Activated CD4-positive, alpha-beta T cell treated with anti-CD3 and anti-CD28 coated beads, Interleukin-2, amount 10 ng/mL, durations not matched to agents 24 days and 14 days (primary cell): Measurements from ENCODE around the gene KCNB1. TPM values are rescaled to one million over a fixed set of nuclear protein-coding genes. Genes with fewer than 3 reads are reported as not detected.

ENCODE experiments used
- DNase-seq: peaks from one replicate; pipeline ENCODE4 v3.0.0; 2022
- H3K27ac Mint-ChIP-seq: one replicate; pipeline ENCODE4 v1.8.0; 2022; ENCODE audit warnings: mild to moderate bottlenecking, mixed read lengths
- H3K27me3 Mint-ChIP-seq: one replicate; pipeline ENCODE4 v1.8.0; 2022; ENCODE audit warnings: mixed read lengths
- H3K36me3 Mint-ChIP-seq: one replicate; pipeline ENCODE4 v1.8.0; 2022; ENCODE audit warnings: low read depth, mild to moderate bottlenecking, mixed read lengths
- H3K4me1 Mint-ChIP-seq: one replicate; pipeline ENCODE4 v1.8.0; 2021; ENCODE audit warnings: mixed read lengths
- H3K4me3 Mint-ChIP-seq: one replicate; pipeline ENCODE4 v1.8.0; 2022; ENCODE audit warnings: mild to moderate bottlenecking, moderate library complexity, mixed read lengths
- H3K9me3 Mint-ChIP-seq: one replicate; pipeline ENCODE4 v1.8.0; 2021; ENCODE audit warnings: mixed read lengths
- intact Hi-C: fragments of 100-400 bp; cut with micrococcal nuclease; formaldehyde crosslinking; loops from one replicate; pipeline ENCODE4 v1.15.1; 2023
- total RNA-seq: library from RNA; stranded (reverse); gene quantifications from 2 replicates; pipeline ENCODE4 v1.2.3, GENCODE V29; 2022

KCNB1 gene
- total RNA-seq, 1 donor from 2014 or later = 0.07 TPM

DNA sequence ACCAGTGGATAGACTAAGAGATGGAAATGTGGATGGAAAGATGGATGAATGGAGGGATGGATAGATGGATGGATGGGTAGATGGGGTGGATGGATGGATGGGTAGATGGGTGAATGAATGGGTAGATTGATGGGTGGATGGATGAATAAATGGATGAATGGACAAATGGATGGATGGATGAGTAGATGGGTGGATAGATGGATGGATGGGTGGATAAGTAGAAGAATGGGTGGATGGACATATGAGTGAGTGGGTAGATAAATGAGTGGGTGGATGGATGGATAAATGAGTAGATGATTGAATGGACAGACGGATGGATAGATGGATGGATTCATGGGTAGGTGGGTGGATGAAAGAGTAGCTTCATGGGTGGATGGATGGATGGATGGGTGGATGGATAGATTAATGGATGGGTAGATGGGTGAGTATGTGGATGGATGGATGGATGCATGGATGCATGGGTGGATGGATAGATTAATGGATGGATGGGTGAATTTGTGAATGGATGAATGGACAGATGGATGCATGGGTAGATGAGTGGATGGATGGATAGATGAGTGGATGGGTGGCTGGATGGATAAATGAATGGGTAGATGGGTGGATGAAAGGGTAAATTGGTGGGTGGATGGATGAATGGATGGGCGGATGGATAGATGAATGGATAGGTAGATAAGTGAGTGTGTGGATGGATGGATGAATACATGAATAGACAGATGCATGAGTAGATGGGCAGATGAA, 29.5 kb upstream of the KCNB1 start:
- H3K9me3 Mint-ChIP-seq = no peaks in the 10 kb centered on the region
- peaks cover 5% of the 10 kb centered on the region for H3K4me1 Mint-ChIP-seq
- intact Hi-C loops = no loop called here
- peaks cover 33% of the 10 kb centered on the region for H3K27me3 Mint-ChIP-seq
- H3K36me3 Mint-ChIP-seq = peaks cover 15% of the 10 kb centered on the region
- no peak for DNase-seq
- no peak overlapping the region for H3K27ac Mint-ChIP-seq
- H3K4me3 Mint-ChIP-seq = no peak overlapping the region

DNA sequence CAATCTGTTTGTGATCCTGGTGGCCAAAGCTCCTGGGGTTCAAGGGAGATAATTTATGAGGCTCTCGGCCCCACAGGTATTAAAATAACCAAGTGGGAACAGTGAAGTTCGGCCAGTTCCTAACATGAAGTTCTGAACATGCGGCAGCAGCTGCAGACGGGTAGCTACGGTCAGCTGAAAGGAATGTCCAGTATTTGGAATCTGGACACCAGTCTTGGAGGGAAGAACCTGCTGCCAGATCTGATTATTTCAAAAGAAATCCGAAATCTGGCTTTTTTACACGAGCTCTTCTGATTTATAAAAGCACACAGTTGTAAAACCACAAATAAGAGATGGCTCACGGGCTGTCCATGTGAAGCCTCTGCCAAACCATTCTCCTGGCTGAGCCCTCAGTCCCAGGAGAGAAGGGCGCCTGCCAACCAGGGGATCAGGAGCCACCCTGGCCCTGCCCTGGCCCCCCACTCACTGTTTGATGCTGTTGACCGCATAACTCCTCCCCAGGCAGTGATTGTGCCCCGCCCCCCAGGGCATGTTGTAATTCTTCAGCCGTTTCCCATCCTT, 28.2 kb upstream of the KCNB1 start:
- intact Hi-C loops = no loop called here
- Mint-ChIP-seq H3K27me3 (peaks cover 36% of the 10 kb centered on the region), H3K36me3 (peaks cover 15% of the 10 kb centered on the region), H3K4me3 (no peak overlapping the region), H3K4me1 (peaks cover 5% of the 10 kb centered on the region), H3K27ac (no peak overlapping the region), H3K9me3 (no peaks in the 10 kb centered on the region)
- DNase-seq = no peak

DNA sequence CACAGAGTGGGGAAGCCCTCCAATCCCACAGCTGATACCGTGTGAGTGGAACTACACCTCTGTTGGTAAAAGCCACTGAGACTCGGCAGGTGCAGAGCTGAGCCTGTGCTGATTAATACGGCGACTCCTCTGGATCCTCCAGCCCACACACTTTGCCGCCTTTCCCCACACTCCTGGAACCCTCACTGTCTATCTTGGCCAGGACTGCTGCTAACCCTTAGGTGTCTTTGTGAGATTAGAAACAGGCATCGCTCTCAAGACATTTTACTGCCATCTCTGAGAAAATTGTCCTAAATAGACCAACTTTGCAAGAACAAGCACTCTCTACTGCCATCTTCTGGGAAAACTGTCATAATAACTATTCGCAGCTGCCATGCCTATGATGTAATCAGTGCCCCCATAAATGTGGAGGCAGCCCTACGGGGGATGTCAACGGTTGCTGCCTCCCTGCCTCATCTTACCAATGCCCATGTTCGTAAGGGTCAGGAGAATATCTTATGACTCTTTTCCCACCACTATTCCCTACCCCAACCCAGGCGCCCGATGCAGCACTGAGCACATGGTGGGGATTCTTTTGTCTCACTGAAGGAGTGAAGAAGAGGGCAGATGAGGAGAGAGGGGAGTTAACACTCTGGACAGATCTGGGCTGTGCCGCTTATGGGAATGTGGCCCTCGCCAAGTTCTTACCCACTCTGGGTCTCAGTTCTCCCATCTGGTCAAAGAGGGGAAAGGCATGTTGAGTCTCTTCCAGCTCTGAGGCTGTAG, 26.1 kb upstream of the KCNB1 start:
- H3K4me1 Mint-ChIP-seq = peaks cover 5% of the 10 kb centered on the region
- intact Hi-C loops = no loop called here
- peaks cover 15% of the 10 kb centered on the region for H3K36me3 Mint-ChIP-seq

DNA sequence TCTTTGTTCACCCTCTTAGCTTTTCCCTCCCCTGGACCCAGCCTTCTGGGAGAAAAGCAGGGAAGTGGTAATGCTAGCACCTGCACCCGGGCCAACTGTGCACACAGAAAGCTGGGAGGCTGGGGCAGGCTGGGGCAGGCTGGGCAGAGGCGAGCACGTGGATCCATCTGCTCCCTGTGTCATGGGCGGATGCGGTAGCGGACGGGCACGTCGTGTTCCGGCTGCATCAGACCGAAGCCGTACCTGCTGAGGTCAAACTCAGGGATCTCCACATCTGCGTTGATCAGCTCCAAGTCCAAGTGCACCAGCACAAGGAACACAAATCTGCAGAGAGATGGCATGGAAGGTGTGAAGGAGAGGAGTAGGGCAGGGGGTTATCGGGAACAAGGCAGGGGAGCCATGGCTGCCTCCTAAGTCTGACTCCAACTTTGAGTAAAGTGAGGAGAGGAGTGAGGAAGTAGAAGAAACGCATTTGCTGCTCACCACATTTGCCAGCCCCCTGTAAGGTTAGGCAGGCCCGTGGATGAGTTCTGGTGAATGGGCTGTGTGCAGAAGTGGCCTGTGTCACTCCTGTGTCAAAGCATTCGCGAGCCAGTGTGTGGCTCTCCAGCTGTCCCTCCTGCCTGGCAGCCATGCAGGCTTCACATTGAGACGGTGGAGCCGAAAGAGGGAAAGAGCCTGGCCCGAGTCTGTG, 25.4 kb upstream of the KCNB1 start:
- Mint-ChIP-seq H3K27ac (no peak overlapping the region), H3K36me3 (peaks cover 15% of the 10 kb centered on the region), H3K27me3 (peaks cover 34% of the 10 kb centered on the region), H3K9me3 (no peaks in the 10 kb centered on the region), H3K4me3 (no peak overlapping the region), H3K4me1 (peaks cover 5% of the 10 kb centered on the region)
- intact Hi-C loops = no loop called here
- no peak for DNase-seq

More for the DNA sequence above, 26.1 kb upstream of the KCNB1 start:
- Mint-ChIP-seq H3K27me3 (peaks cover 32% of the 10 kb centered on the region), H3K27ac (peak overlapping the region; percentile 69), H3K9me3 (no peaks in the 10 kb centered on the region), H3K4me3 (no peak overlapping the region)
- peak; percentile 65 for DNase-seq

DNA sequence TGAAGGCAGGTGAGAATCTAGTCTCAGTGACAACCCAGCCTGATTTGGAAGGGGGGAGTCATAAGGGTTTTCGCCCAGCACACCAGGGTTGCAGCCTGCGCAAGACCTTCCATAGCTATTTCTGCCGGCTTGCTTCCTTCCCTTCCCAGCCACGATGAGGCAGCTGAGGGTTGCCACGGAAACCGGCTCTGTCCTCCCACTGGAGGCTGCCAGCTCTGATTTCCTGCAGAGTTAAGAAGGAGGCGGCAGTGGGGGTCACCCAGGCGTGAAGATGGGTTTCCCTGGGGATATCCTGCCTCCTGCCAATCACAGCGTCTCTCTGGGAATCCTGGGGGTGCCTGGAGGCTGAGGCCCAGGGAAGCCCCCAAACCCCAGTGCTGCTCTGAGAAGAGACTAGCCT, 23.1 kb upstream of the KCNB1 start:
- no peak overlapping the region for H3K4me3 Mint-ChIP-seq
- H3K36me3 Mint-ChIP-seq = peaks cover 11% of the 10 kb centered on the region
- DNase-seq = no peak
- no peak overlapping the region for H3K27ac Mint-ChIP-seq
- H3K9me3 Mint-ChIP-seq = no peaks in the 10 kb centered on the region
- intact Hi-C loops = no loop called here
- peaks cover 5% of the 10 kb centered on the region for H3K4me1 Mint-ChIP-seq
- H3K27me3 Mint-ChIP-seq = peaks cover 33% of the 10 kb centered on the region

DNA sequence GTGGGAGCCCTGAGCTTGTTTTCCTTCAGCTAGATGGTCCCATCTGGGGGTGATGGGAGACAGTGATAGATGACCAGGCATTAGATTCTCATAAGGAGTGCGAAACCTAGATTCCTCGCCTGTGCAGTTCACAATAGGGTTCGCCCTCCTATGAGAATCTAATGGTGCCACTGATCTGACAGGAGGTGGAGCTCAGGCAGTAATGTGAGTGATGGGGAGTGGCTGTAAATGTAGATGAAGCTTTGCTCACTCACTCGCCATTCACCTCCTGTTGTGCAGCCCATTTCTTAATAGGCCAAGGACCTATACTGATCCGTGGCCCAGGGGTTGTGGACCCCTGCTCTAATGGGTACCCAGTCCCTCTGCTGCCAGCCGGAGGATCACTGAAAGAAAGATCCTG, 20.7 kb upstream of the KCNB1 start:
- H3K36me3 Mint-ChIP-seq = peaks cover 3% of the 10 kb centered on the region
- no peaks in the 10 kb centered on the region for H3K4me1 Mint-ChIP-seq
- H3K9me3 Mint-ChIP-seq = no peaks in the 10 kb centered on the region
- intact Hi-C loops = no loop called here
- DNase-seq = no peak
- H3K4me3 Mint-ChIP-seq = no peak overlapping the region
- H3K27ac Mint-ChIP-seq = no peak overlapping the region
- peaks cover 23% of the 10 kb centered on the region for H3K27me3 Mint-ChIP-seq

DNA sequence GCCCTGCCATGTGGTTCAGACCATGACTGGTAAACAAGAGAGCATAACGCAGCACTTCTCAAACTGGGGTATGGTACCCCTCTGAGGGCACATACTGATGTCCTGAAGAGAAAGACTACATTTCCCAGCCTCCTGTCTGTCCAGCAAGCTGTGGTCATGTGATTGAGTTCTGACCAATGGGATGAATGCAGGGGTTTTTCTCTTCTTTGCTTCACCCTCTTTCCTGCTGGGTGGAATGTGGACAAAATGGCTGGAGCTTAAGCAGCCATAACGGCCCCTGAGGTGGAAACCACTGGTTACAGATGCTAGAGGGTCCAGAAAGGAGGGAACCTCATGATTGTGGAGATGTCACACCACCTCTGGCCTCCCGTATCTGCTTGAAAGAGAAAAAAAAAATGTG, 19.4 kb upstream of the KCNB1 start:
- intact Hi-C loops = no loop called here
- Mint-ChIP-seq H3K36me3 (no peaks in the 10 kb centered on the region), H3K27ac (no peak overlapping the region)

DNA sequence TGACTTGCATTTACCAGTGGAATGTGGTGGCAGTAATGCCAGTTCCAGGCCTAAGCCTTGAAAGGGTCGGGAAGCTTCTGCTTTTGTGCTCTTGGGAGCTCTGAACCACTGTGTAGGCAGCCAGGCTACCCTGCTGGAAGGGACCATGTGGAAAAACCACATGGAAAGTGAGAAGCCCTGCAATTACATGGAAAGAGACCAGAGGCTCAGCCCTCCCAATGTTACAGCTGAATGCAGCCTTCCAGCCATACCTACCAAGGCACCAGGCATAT, 14.9 kb upstream of the KCNB1 start:
- Mint-ChIP-seq H3K4me1 (no peaks in the 10 kb centered on the region), H3K27me3 (peaks cover 26% of the 10 kb centered on the region), H3K27ac (no peak overlapping the region), H3K9me3 (no peaks in the 10 kb centered on the region), H3K4me3 (no peak overlapping the region), H3K36me3 (no peaks in the 10 kb centered on the region)
- DNase-seq = no peak
- intact Hi-C loops = no loop called here

More for the DNA sequence above, 19.4 kb upstream of the KCNB1 start:
- H3K9me3 Mint-ChIP-seq = no peaks in the 10 kb centered on the region
- H3K27me3 Mint-ChIP-seq = peaks cover 24% of the 10 kb centered on the region
- no peak for DNase-seq
- H3K4me3 Mint-ChIP-seq = no peak overlapping the region
- H3K4me1 Mint-ChIP-seq = no peaks in the 10 kb centered on the region

DNA sequence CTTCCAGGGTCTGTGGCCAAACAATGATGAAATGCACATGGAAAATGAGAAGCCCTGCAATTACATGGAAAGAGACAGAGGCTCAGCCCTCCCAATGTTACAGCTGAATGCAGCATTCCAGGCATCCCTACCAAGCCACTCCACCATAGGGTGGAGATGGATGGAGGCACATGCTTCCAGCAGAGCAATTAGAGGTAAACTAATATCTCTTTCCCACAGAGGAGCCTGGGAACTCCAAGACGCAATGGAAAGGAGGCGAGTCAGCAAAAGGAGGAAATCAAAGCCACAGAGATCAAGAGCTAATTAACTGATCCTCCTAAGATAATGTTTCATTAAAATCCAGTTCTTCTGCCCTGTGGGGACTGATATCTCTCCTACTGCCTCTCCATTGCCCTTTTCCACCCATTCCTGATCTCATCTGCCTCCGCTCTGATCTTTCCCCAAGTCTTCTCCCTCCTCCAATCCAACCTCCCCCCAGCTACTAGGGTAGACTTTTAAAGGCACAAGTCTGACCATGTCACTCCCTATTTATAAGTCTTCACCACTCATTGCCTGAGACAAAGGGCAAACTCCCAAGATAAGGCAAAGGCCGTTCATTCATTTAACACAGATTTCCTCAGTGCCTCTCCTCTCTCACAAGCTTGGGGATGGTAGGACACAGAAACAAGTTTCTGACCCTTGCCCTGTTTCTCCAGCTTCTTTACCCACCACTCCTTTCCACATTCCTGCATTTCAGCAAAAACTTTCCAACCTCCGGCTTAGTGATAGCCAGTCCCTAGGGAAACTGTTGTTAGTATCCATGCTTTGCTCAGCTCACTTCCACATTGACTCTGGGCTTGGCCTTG, 14.3 kb upstream of the KCNB1 start:
- peaks cover 28% of the 10 kb centered on the region for H3K27me3 Mint-ChIP-seq
- H3K9me3 Mint-ChIP-seq = peaks cover 3% of the 10 kb centered on the region
- no peak overlapping the region for H3K4me3 Mint-ChIP-seq
- no peak for DNase-seq
- H3K4me1 Mint-ChIP-seq = no peaks in the 10 kb centered on the region
- intact Hi-C loops = no loop called here
- no peak overlapping the region for H3K27ac Mint-ChIP-seq
- no peaks in the 10 kb centered on the region for H3K36me3 Mint-ChIP-seq

DNA sequence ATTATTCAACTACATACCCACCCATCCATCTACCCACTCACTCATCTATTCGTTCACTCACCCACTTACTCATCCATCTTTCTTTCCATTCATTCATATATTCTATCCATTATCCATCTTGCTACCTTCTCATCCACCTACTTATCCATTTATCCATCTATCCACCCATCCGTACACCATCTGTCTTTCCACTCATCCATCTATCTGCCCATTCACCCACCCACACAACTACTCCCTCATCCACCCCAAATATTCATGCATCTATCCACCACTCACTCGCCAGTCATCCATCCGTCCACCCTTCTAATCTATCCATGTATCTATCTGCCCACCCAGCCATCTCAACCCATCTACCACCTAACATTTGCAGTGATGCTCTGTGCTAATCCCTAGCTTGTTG, 13.6 kb upstream of the KCNB1 start:
- DNase-seq = no peak
- Mint-ChIP-seq H3K9me3 (peaks cover 3% of the 10 kb centered on the region), H3K4me3 (no peak overlapping the region), H3K36me3 (no peaks in the 10 kb centered on the region), H3K4me1 (no peaks in the 10 kb centered on the region), H3K27me3 (peaks cover 25% of the 10 kb centered on the region), H3K27ac (no peak overlapping the region)
- intact Hi-C loops = no loop called here

DNA sequence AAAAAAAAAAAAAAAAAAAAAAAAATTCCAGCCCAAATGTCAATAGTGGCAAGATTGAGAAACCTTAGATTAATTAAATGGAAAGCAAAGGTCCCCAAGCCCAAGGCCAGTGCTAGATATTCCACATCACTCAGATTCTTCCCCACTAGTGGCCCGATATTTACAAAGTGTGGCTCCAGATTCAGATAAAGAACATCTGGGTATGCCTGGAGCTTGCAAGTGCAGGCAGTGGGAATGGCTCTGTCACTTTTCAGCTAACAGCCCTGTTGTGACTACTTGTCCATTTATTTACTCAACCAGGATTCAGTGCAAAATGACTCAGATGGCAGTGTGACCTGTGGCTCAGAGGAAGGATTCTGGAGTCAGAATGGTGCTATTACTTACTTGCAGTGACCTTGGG, 8.2 kb upstream of the KCNB1 start:
- peaks cover under 1% of the 10 kb centered on the region for H3K4me1 Mint-ChIP-seq
- H3K27me3 Mint-ChIP-seq = peaks cover 41% of the 10 kb centered on the region
- intact Hi-C loops = no loop called here
- no peak overlapping the region for H3K27ac Mint-ChIP-seq
- H3K36me3 Mint-ChIP-seq = no peaks in the 10 kb centered on the region
- no peak overlapping the region for H3K4me3 Mint-ChIP-seq
- no peak for DNase-seq
- H3K9me3 Mint-ChIP-seq = peaks cover 15% of the 10 kb centered on the region

DNA sequence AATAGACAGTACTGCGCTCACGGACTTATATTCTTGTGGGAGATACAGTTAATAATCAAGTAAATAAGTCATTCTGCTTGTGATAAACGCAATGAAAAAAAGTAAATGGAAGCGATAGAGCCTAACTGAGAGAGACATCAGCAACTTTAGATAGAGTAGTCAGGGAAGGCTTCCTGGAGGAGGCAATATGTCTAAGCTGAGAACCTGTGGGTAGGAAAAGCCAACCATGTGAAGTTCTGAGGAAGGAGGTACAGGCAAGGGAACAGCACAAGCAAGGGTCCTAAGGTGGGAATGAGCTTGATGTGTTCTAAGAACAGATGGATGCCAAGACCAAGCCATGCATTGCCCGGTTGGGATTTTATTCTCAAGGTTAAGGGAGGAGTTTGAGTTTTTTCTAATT, 7.2 kb upstream of the KCNB1 start:
- H3K27ac Mint-ChIP-seq = no peak overlapping the region
- no peak for DNase-seq
- no peaks in the 10 kb centered on the region for H3K36me3 Mint-ChIP-seq
- intact Hi-C loops = no loop called here
- H3K27me3 Mint-ChIP-seq = peaks cover 48% of the 10 kb centered on the region
- H3K9me3 Mint-ChIP-seq = peaks cover 15% of the 10 kb centered on the region
- H3K4me1 Mint-ChIP-seq = peaks cover 4% of the 10 kb centered on the region
- H3K4me3 Mint-ChIP-seq = no peak overlapping the region

DNA sequence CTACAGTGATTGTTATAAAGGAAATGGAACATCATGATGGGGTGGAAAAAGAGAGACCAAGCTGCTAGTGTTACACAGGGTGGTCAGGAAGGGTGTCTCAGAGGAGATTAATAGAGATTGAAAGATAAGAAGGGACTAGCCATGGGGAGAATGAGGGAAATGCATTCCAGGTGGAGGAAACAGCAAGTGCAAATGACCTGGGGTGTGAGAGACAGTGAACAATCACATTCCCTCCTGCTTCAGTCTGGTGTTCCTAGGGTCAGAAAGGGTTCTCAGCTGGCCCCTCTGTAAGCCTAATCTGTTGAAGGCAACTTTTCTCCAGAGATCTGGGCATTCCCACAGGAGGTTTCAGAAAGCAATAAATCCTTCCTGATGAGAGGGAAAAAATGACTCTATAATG, 3.6 kb upstream of the KCNB1 start:
- Mint-ChIP-seq H3K27ac (no peak overlapping the region), H3K36me3 (peaks cover 2% of the 10 kb centered on the region), H3K27me3 (peaks cover 61% of the 10 kb centered on the region), H3K4me3 (no peak overlapping the region), H3K4me1 (peaks cover 9% of the 10 kb centered on the region), H3K9me3 (peaks cover 12% of the 10 kb centered on the region)
- DNase-seq = no peak
- intact Hi-C loops = no loop called here
